HEK293 (cell line): ENCODE results near the gene PKD2.

Experiments
- CTCF ChIA-PET: fragments of 350-600 bp; formaldehyde crosslinking; extraction: SDS; loops from one replicate; lab custom pipeline; 2021; ENCODE audit warnings: antibody characterized with exemption; lab: Yijun Ruan, JAX
- POLR2A ChIA-PET: fragments of 300-600 bp; formaldehyde crosslinking; extraction: SDS; loops from one replicate; lab custom pipeline; 2020; ENCODE audit warnings: antibody characterized with exemption, inconsistent platforms; lab: Yijun Ruan, JAX
- H3K27ac ChIP-seq: fragments of 200-500 bp; sonication (Bioruptor generic); 2 replicates; pipeline ENCODE4 v1.5.1; 2014; ENCODE audit warnings: low read depth, low read length, control low read depth, inconsistent platforms; ENCODE audit errors: extremely low read depth
- H3K36me3 ChIP-seq, 2 experiments: fragments of 200-500 bp in 1 of 2; sonication (Bioruptor generic) in 1 of 2; 1 replicate in 1 of 2; 2 replicates in 1 of 2; pipeline ENCODE4 v1.5.1; 2014 to 2017; ENCODE audit warnings: inconsistent platforms in 2 of 2, low read length in 2 of 2; ENCODE audit not compliant: control insufficient read depth in 2 of 2, insufficient read depth in 1 of 2
- H3K4me1 ChIP-seq: fragments of 200-500 bp; sonication (Bioruptor generic); 2 replicates; pipeline ENCODE4 v1.5.1; 2014; ENCODE audit warnings: mild to moderate bottlenecking, low read length, inconsistent platforms; ENCODE audit not compliant: control insufficient read depth, insufficient read depth
- H3K4me3 ChIP-seq: 2 replicates; pipeline ENCODE4 v1.5.1; 2011; ENCODE audit warnings: low read depth, mild to moderate bottlenecking, control low read depth, low read length, moderate library complexity
- H3K9me3 ChIP-seq: fragments of 200-500 bp; sonication (Bioruptor generic); 2 replicates; pipeline ENCODE4 v1.5.1; 2014; ENCODE audit warnings: low read depth, low read length, inconsistent platforms; ENCODE audit not compliant: control insufficient read depth, insufficient read depth
- GFI1B ChIP-seq: fragments of 450-650 bp; formaldehyde crosslinking; IDR thresholded peaks from 2 replicates; pipeline ENCODE4 v1.5.1; 2016; ENCODE audit warnings: missing biosample characterization, missing genetic modification characterization
- GLI2 ChIP-seq: fragments of 450-650 bp; formaldehyde crosslinking; IDR thresholded peaks from 2 replicates; pipeline ENCODE4; 2017; ENCODE audit warnings: missing biosample characterization, missing genetic modification characterization, low read depth, borderline replicate concordance
- GLIS2 ChIP-seq: fragments of 450-650 bp; formaldehyde crosslinking; IDR thresholded peaks from 2 replicates; pipeline ENCODE4 v1.5.1; 2016; ENCODE audit warnings: missing biosample characterization, missing genetic modification characterization
- HOXA7 ChIP-seq: sonication (generic); formaldehyde crosslinking; IDR thresholded peaks from 2 replicates; pipeline ENCODE4 v1.8.1; 2022; ENCODE audit warnings: missing genetic modification reagents, borderline replicate concordance
- ZBTB1 ChIP-seq: fragments of 450-650 bp; formaldehyde crosslinking; IDR thresholded peaks from 2 replicates; pipeline ENCODE4 v1.5.1; 2016; ENCODE audit warnings: missing biosample characterization, missing genetic modification characterization
- ZBTB17 ChIP-seq: fragments of 450-650 bp; formaldehyde crosslinking; IDR thresholded peaks from 2 replicates; pipeline ENCODE4 v1.5.1; 2016; ENCODE audit warnings: missing biosample characterization, missing genetic modification characterization
- ZIC2 ChIP-seq: fragments of 450-650 bp; formaldehyde crosslinking; IDR thresholded peaks from 2 replicates; pipeline ENCODE4 v1.5.1; 2016; ENCODE audit warnings: missing biosample characterization, missing genetic modification characterization
- ZNF133 ChIP-seq: fragments of 450-650 bp; formaldehyde crosslinking; IDR thresholded peaks from 2 replicates; pipeline ENCODE4 v1.5.1; 2016; ENCODE audit warnings: missing biosample characterization, missing genetic modification characterization
- ZNF19 ChIP-seq: fragments of 450-650 bp; formaldehyde crosslinking; IDR thresholded peaks from 2 replicates; pipeline ENCODE4; 2016; ENCODE audit warnings: missing biosample characterization, missing genetic modification characterization, low read depth
- ZNF335 ChIP-seq: fragments of 450-650 bp; formaldehyde crosslinking; conservative IDR thresholded peaks from 2 replicates; pipeline ENCODE4 v1.5.1; 2016; ENCODE audit warnings: missing biosample characterization, missing genetic modification characterization
- ZNF341 ChIP-seq: fragments of 450-650 bp; formaldehyde crosslinking; IDR thresholded peaks from 2 replicates; pipeline ENCODE4; 2016; ENCODE audit warnings: low read depth, missing biosample characterization, missing genetic modification characterization
- ZNF37A ChIP-seq: fragments of 450-650 bp; IDR thresholded peaks from 2 replicates; pipeline ENCODE4 v1.5.1; 2018; ENCODE audit warnings: missing biosample characterization, missing genetic modification characterization
- ZNF510 ChIP-seq: fragments of 450-650 bp; formaldehyde crosslinking; IDR thresholded peaks from 2 replicates; pipeline ENCODE4 v1.5.1; 2018; ENCODE audit warnings: mild to moderate bottlenecking, missing genetic modification characterization, missing biosample characterization; ENCODE audit not compliant: insufficient replicate concordance
- ZNF514 ChIP-seq: fragments of 450-650 bp; formaldehyde crosslinking; IDR thresholded peaks from 2 replicates; pipeline ENCODE4 v1.5.1; 2016; ENCODE audit warnings: missing biosample characterization, missing genetic modification characterization
- ZNF549 ChIP-seq: fragments of 450-650 bp; IDR thresholded peaks from 2 replicates; pipeline ENCODE4 v1.5.1; 2018; ENCODE audit warnings: missing biosample characterization, missing genetic modification characterization, mild to moderate bottlenecking, inconsistent platforms, moderate library complexity
- TF ChIP-seq, protein P1 (sequence below): fragments of 450-650 bp; formaldehyde crosslinking; IDR thresholded peaks from 2 replicates; pipeline ENCODE4 v1.5.1; 2017; ENCODE audit warnings: missing biosample characterization, missing genetic modification characterization
- TF ChIP-seq, protein P2 (sequence below): fragments of 450-650 bp; formaldehyde crosslinking; conservative IDR thresholded peaks from 2 replicates; pipeline ENCODE4 v1.5.1; 2016; ENCODE audit warnings: low read depth, missing biosample characterization, missing genetic modification characterization
- TF ChIP-seq, protein P3 (sequence below): fragments of 450-650 bp; formaldehyde crosslinking; IDR thresholded peaks from 2 replicates; pipeline ENCODE4 v1.5.1; 2016; ENCODE audit warnings: missing biosample characterization, missing genetic modification characterization
- TF ChIP-seq, protein P4 (sequence below): fragments of 450-650 bp; formaldehyde crosslinking; IDR thresholded peaks from 2 replicates; pipeline ENCODE4 v1.5.1; 2016; ENCODE audit warnings: missing biosample characterization, missing genetic modification characterization
- TF ChIP-seq, protein P5 (sequence below): fragments of 450-650 bp; IDR thresholded peaks from 2 replicates; pipeline ENCODE4 v1.5.1; 2018; ENCODE audit warnings: missing biosample characterization, missing genetic modification characterization
- TF ChIP-seq, protein P6 (sequence below): fragments of 450-650 bp; formaldehyde crosslinking; IDR thresholded peaks from 2 replicates; pipeline ENCODE4 v1.5.1; 2016; ENCODE audit warnings: missing biosample characterization, missing genetic modification characterization

The PKD2 gene

DNA sequence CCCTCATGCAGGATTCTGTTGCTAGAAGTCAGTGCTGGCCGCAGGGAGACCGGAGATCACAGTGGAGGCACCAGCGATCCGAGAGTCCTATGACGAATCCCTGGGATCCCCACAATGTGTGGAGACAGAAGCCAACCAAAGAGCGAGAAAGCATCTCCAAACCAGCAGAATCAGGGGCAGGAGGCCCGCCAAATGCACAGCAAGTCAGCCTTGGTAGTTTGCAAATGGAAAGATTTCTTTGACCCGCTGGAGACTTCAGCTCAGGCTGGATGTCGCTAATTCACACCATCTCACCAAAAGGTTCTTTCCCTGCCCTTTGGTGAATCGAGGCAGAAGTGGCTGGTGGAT lies 505 bp upstream of the PKD2 start:
- Histone ChIP-seq H3K36me3 (no peaks in the 10 kb centered on the region), H3K4me3 (peak overlapping the region; percentile 85), H3K27ac (no peak overlapping the region), H3K9me3 (no peaks in the 10 kb centered on the region), H3K4me1 (no peaks in the 10 kb centered on the region)
- ChIA-PET CTCF (interaction anchor here (0.7 kb wide), 1 partner anchor 38 kb away, joined by 5 read pairs; no protein-coding TSS in a partner anchor), POLR2A (no interaction called here)
- TF ChIP-seq, protein P1, sequence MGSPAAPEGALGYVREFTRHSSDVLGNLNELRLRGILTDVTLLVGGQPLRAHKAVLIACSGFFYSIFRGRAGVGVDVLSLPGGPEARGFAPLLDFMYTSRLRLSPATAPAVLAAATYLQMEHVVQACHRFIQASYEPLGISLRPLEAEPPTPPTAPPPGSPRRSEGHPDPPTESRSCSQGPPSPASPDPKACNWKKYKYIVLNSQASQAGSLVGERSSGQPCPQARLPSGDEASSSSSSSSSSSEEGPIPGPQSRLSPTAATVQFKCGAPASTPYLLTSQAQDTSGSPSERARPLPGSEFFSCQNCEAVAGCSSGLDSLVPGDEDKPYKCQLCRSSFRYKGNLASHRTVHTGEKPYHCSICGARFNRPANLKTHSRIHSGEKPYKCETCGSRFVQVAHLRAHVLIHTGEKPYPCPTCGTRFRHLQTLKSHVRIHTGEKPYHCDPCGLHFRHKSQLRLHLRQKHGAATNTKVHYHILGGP (tag by site-specific recombination): no peak
- TF ChIP-seq ZBTB17 (tag by site-specific recombination): peak; percentile 57

DNA sequence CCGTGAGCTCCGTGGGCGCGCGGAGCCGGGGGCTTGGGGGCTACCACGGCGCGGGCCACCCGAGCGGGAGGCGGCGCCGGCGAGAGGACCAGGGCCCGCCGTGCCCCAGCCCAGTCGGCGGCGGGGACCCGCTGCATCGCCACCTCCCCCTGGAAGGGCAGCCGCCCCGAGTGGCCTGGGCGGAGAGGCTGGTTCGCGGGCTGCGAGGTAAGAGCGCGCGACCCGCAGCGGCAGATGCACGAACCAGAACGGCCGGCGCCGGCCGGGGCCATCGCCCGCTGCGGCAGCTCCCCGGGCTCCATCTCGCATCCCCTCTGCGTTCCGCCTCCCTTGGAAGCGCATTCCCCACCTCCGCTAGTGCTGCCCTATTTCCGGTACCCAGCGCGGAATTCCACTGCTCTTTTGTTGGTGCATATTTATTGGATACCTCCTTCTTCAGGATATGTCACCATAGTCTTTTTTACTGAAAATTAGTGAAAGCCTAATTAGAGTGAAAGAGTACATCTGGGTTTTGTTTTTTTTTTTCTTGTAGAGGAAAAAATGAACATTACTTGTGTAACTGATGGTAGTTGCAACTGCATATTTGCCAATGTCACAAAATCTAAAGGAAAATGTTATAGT lies 797 bp downstream of the PKD2 start:
- H3K27ac ChIP-seq: peak overlapping the region; percentile 80; the same call in 1 of the 2 replicates
- H3K4me1 ChIP-seq: peaks cover 2% of the 10 kb centered on the region; the same call in 1 of the 2 replicates
- peak overlapping the region; percentile 85 for H3K4me3 ChIP-seq
- CTCF ChIA-PET: interaction anchor here (0.6 kb wide), 1 partner anchor 46 kb away, joined by 5 read pairs; no protein-coding TSS in a partner anchor
- POLR2A ChIA-PET: no interaction called here
- H3K9me3 ChIP-seq: no peaks in the 10 kb centered on the region
- H3K36me3 ChIP-seq: no peaks in the 10 kb centered on the region
- TF ChIP-seq ZBTB1 (tag by site-specific recombination) (no peak), ZNF514 (no peak), ZIC2 (tag by site-specific recombination) (peak; percentile 68), ZNF341 (tag by site-specific recombination) (peak; percentile 89), ZNF335 (tag by site-specific recombination) (peak; percentile 54), ZNF37A (no peak), GLIS2 (tag by site-specific recombination) (0 out of 2 replicates have a peak, but pooled peaks have one; percentile 25), ZNF19 (tag by site-specific recombination) (no peak), HOXA7 (CRISPR knock-in tag) (no peak), ZNF549 (tag by site-specific recombination) (no peak), ZNF510 (tag by site-specific recombination) (no peak), GFI1B (no peak), GLI2 (tag by site-specific recombination) (no peak), ZNF133 (tag by site-specific recombination) (no peak)
- TF ChIP-seq, protein P2, sequence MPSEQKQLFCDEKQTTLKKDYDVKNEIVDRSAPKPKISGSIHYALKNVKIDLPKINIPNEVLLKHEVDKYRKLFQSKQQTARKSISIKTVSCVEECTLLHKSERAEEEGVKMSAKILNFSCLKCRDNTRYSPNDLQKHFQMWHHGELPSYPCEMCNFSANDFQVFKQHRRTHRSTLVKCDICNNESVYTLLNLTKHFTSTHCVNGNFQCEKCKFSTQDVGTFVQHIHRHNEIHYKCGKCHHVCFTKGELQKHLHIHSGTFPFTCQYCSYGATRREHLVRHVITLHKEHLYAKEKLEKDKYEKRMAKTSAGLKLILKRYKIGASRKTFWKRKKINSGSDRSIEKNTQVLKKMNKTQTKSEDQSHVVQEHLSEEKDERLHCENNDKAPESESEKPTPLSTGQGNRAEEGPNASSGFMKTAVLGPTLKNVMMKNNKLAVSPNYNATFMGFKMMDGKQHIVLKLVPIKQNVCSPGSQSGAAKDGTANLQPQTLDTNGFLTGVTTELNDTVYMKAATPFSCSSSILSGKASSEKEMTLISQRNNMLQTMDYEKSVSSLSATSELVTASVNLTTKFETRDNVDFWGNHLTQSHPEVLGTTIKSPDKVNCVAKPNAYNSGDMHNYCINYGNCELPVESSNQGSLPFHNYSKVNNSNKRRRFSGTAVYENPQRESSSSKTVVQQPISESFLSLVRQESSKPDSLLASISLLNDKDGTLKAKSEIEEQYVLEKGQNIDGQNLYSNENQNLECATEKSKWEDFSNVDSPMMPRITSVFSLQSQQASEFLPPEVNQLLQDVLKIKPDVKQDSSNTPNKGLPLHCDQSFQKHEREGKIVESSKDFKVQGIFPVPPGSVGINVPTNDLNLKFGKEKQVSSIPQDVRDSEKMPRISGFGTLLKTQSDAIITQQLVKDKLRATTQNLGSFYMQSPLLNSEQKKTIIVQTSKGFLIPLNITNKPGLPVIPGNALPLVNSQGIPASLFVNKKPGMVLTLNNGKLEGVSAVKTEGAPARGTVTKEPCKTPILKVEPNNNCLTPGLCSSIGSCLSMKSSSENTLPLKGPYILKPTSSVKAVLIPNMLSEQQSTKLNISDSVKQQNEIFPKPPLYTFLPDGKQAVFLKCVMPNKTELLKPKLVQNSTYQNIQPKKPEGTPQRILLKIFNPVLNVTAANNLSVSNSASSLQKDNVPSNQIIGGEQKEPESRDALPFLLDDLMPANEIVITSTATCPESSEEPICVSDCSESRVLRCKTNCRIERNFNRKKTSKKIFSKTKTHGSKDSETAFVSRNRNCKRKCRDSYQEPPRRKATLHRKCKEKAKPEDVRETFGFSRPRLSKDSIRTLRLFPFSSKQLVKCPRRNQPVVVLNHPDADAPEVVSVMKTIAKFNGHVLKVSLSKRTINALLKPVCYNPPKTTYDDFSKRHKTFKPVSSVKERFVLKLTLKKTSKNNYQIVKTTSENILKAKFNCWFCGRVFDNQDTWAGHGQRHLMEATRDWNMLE (tag by site-specific recombination): no peak
- TF ChIP-seq, protein P3, sequence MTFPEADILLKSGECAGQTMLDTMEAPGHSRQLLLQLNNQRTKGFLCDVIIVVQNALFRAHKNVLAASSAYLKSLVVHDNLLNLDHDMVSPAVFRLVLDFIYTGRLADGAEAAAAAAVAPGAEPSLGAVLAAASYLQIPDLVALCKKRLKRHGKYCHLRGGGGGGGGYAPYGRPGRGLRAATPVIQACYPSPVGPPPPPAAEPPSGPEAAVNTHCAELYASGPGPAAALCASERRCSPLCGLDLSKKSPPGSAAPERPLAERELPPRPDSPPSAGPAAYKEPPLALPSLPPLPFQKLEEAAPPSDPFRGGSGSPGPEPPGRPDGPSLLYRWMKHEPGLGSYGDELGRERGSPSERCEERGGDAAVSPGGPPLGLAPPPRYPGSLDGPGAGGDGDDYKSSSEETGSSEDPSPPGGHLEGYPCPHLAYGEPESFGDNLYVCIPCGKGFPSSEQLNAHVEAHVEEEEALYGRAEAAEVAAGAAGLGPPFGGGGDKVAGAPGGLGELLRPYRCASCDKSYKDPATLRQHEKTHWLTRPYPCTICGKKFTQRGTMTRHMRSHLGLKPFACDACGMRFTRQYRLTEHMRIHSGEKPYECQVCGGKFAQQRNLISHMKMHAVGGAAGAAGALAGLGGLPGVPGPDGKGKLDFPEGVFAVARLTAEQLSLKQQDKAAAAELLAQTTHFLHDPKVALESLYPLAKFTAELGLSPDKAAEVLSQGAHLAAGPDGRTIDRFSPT (tag by site-specific recombination): no peak
- TF ChIP-seq, protein P4, sequence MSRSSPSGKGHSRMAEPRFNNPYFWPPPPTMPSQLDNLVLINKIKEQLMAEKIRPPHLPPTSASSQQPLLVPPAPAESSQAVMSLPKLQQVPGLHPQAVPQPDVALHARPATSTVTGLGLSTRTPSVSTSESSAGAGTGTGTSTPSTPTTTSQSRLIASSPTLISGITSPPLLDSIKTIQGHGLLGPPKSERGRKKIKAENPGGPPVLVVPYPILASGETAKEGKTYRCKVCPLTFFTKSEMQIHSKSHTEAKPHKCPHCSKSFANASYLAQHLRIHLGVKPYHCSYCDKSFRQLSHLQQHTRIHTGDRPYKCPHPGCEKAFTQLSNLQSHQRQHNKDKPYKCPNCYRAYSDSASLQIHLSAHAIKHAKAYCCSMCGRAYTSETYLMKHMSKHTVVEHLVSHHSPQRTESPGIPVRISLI (tag by site-specific recombination): peak; percentile 35; the same call in 1 of the 2 replicates
- TF ChIP-seq, protein P5, sequence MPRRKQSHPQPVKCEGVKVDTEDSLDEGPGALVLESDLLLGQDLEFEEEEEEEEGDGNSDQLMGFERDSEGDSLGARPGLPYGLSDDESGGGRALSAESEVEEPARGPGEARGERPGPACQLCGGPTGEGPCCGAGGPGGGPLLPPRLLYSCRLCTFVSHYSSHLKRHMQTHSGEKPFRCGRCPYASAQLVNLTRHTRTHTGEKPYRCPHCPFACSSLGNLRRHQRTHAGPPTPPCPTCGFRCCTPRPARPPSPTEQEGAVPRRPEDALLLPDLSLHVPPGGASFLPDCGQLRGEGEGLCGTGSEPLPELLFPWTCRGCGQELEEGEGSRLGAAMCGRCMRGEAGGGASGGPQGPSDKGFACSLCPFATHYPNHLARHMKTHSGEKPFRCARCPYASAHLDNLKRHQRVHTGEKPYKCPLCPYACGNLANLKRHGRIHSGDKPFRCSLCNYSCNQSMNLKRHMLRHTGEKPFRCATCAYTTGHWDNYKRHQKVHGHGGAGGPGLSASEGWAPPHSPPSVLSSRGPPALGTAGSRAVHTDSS: no peak
- TF ChIP-seq, protein P6, sequence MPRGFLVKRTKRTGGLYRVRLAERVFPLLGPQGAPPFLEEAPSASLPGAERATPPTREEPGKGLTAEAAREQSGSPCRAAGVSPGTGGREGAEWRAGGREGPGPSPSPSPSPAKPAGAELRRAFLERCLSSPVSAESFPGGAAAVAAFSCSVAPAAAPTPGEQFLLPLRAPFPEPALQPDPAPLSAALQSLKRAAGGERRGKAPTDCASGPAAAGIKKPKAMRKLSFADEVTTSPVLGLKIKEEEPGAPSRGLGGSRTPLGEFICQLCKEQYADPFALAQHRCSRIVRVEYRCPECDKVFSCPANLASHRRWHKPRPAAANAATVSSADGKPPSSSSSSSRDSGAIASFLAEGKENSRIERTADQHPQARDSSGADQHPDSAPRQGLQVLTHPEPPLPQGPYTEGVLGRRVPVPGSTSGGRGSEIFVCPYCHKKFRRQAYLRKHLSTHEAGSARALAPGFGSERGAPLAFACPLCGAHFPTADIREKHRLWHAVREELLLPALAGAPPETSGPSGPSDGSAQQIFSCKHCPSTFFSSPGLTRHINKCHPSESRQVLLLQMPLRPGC (tag by site-specific recombination): no peak
